CD14-positive monocyte (primary cell): ENCODE measurements around the gene VWC2. TPM values are rescaled to one million over a fixed set of nuclear protein-coding genes. Genes with fewer than 3 reads are reported as not detected.

Experiments used
- DNase-seq, 3 donors: peaks; one replicate each; pipeline ENCODE4 v3.0.0-alpha.2; 2011 to 2022
- H2AFZ ChIP-seq: 2 replicates; pipeline ENCODE4 v1.6.0; 2012; ENCODE audit warnings: mild to moderate bottlenecking, low read depth, low read length, inconsistent platforms; ENCODE audit not compliant: insufficient read depth, poor library complexity, severe bottlenecking
- H3K27ac ChIP-seq, 2 donors: 1 replicate in 1 of 2; 2 replicates in 1 of 2; pipeline ENCODE4 v1.5.1; 2012 to 2013; ENCODE audit warnings: low read length in 2 of 2, control low read depth in 1 of 2, inconsistent platforms in 1 of 2, low read depth in 1 of 2, mild to moderate bottlenecking in 1 of 2
- H3K27me3 ChIP-seq, 2 donors: one replicate each; pipeline versions ENCODE4 v1.6.0 to v1.6.1; 2011 to 2013; ENCODE audit warnings: low read length in 2 of 2; ENCODE audit not compliant: control insufficient read depth in 2 of 2, insufficient read depth in 2 of 2
- H3K36me3 ChIP-seq, 2 donors: replicated peaks in 1 of 2; 1 replicate in 1 of 2; 2 replicates in 1 of 2; pipeline versions ENCODE4 v1.5.1 to v1.6.1; 2012 to 2013; ENCODE audit warnings: low read length in 2 of 2, control low read depth in 1 of 2, inconsistent platforms in 1 of 2, mild to moderate bottlenecking in 1 of 2; ENCODE audit not compliant: insufficient read depth in 2 of 2, control insufficient read depth in 1 of 2
- H3K4me1 ChIP-seq, 2 donors: 1 replicate in 1 of 2; 2 replicates in 1 of 2; pipeline versions ENCODE4 v1.5.1 to v1.6.1; 2012 to 2013; ENCODE audit warnings: low read length in 2 of 2, control low read depth in 1 of 2, inconsistent platforms in 1 of 2, mild to moderate bottlenecking in 1 of 2, moderate library complexity in 1 of 2; ENCODE audit not compliant: insufficient read depth in 2 of 2, control insufficient read depth in 1 of 2
- H3K4me2 ChIP-seq: replicated peaks from 2 replicates; pipeline ENCODE3; 2012; ENCODE audit warnings: low read length, moderate library complexity, mild to moderate bottlenecking; ENCODE audit not compliant: poor library complexity, severe bottlenecking; ENCODE audit errors: extremely low read depth
- H3K4me3 ChIP-seq, 3 experiments: fragments of 200-600 bp in 1 of 3; sonication (generic) in 1 of 3; replicated peaks in 1 of 3; 1 replicate in 2 of 3; 2 replicates in 1 of 3; pipeline ENCODE4 v1.5.1; 2011 to 2013; ENCODE audit warnings: low read length in 3 of 3, mild to moderate bottlenecking in 3 of 3, control low read depth in 2 of 3, low read depth in 2 of 3, inconsistent platforms in 1 of 3, moderate library complexity in 1 of 3
- H3K79me2 ChIP-seq: 2 replicates; pipeline ENCODE4 v1.6.0; 2012; ENCODE audit warnings: mild to moderate bottlenecking, control low read depth, inconsistent platforms, low read length, moderate library complexity; ENCODE audit not compliant: insufficient read depth
- H3K9ac ChIP-seq: 2 replicates; pipeline ENCODE4 v1.6.0; 2017; ENCODE audit warnings: low read length, mild to moderate bottlenecking; ENCODE audit not compliant: insufficient read depth, poor library complexity, severe bottlenecking
- H3K9me3 ChIP-seq, 2 donors: replicated peaks in 1 of 2; 1 replicate in 1 of 2; 2 replicates in 1 of 2; pipeline versions ENCODE4 v1.5.1 to v1.6.1; 2012 to 2013; ENCODE audit warnings: low read length in 2 of 2, control low read depth in 1 of 2; ENCODE audit not compliant: control insufficient read depth in 1 of 2, insufficient read depth in 1 of 2
- H4K20me1 ChIP-seq: 2 replicates; pipeline ENCODE4 v1.6.0; 2012; ENCODE audit warnings: mild to moderate bottlenecking, low read length, control low read depth, moderate library complexity; ENCODE audit not compliant: insufficient read depth
- H3K27ac Mint-ChIP-seq, 7 donors: one replicate each; pipeline ENCODE4 v1.8.0; 2020; ENCODE audit warnings: mild to moderate bottlenecking in 7 of 7, mixed read lengths in 7 of 7, moderate library complexity in 6 of 7, inconsistent platforms in 2 of 7
- H3K27me3 Mint-ChIP-seq, 3 donors: one replicate each; pipeline ENCODE4 v1.8.0; 2021 to 2022; ENCODE audit warnings: low read depth in 3 of 3, mild to moderate bottlenecking in 3 of 3, mixed read lengths in 3 of 3, moderate library complexity in 3 of 3, inconsistent platforms in 1 of 3
- H3K36me3 Mint-ChIP-seq, 2 donors: one replicate each; pipeline ENCODE4 v1.8.0; 2020; ENCODE audit warnings: mixed read lengths in 2 of 2, inconsistent platforms in 1 of 2, mild to moderate bottlenecking in 1 of 2
- H3K4me1 Mint-ChIP-seq: one replicate; pipeline ENCODE4 v1.8.0; 2020; ENCODE audit warnings: mild to moderate bottlenecking, mixed read lengths
- H3K4me3 Mint-ChIP-seq, 2 donors: one replicate each; pipeline ENCODE4 v1.8.0; 2020; ENCODE audit warnings: mild to moderate bottlenecking in 2 of 2, mixed read lengths in 2 of 2, moderate library complexity in 1 of 2
- H3K9me3 Mint-ChIP-seq, 7 donors: one replicate each; pipeline ENCODE4 v1.8.0; 2020 to 2022; ENCODE audit warnings: mixed read lengths in 7 of 7, mild to moderate bottlenecking in 6 of 7, moderate library complexity in 6 of 7, inconsistent platforms in 2 of 7
- CTCF ChIP-seq: fragments of 200-600 bp; IDR thresholded peaks from one replicate; pipeline ENCODE4 v1.8.0; 2022; ENCODE audit warnings: antibody characterized with exemption, mild to moderate bottlenecking
- WGBS: methylation state at CpG from one replicate; pipeline ENCODE4 v1.1.5; 2013; ENCODE audit warnings: missing lambda C conversion rate; ENCODE audit not compliant: insufficient coverage; 5-methylcytosine and 5-hydroxymethylcytosine counted together
- intact Hi-C, 2 donors: fragments of 100-400 bp; cut with micrococcal nuclease; formaldehyde crosslinking; loops; one replicate each; pipeline versions ENCODE4 v1.15.0 to v1.15.1; 2023
- polyA plus RNA-seq, 3 donors: library from polyadenylated mRNA; depleted of rRNA in 1 of 3; unstranded in 2 of 3; stranded (reverse) in 1 of 3; fragments of 300-500 nt in 2 of 3; fragments of >200 nt in 1 of 3; fragmentation: Illumina TruSeq in 2 of 3; gene quantifications; 1 replicate in 2 of 3; 2 replicates in 1 of 3; pipeline ENCODE4 v1.2.3, GENCODE V29; 2012 to 2021

The VWC2 gene
- polyA plus RNA-seq, 3 donors: not detected

- H2AFZ ChIP-seq: no peak overlapping the region
- no peak for DNase-seq
- H3K9ac ChIP-seq: no peak overlapping the region
- H3K4me2 ChIP-seq: no peak overlapping the region
- TF ChIP-seq CTCF: no peak
- H3K27me3 ChIP-seq: peaks cover 7 to 22% of the 10 kb centered on the region in 2 donors
- intact Hi-C loops: no loop called here
- no peaks in the 10 kb centered on the region for H3K36me3 ChIP-seq
- no peaks in the 10 kb centered on the region for H3K4me1 ChIP-seq
- no peak overlapping the region for H3K4me3 ChIP-seq
- no peak overlapping the region for H3K4me3 Mint-ChIP-seq
- H3K36me3 Mint-ChIP-seq: no peaks in the 10 kb centered on the region
- H3K9me3 Mint-ChIP-seq: peaks cover 0 to 4% (median 3%) of the 10 kb centered on the region in 7 donors
- H4K20me1 ChIP-seq: no peaks in the 10 kb centered on the region
- WGBS: 83% methylated on average over 3 of the region's 5 CpGs
- H3K27me3 Mint-ChIP-seq: peaks cover 25 to 41% (median 29%) of the 10 kb centered on the region in 3 donors
- H3K9me3 ChIP-seq: no peaks in the 10 kb centered on the region
- H3K79me2 ChIP-seq: no peaks in the 10 kb centered on the region
- H3K27ac ChIP-seq: no peak overlapping the region
- no peak overlapping the region for H3K27ac Mint-ChIP-seq
- H3K4me1 Mint-ChIP-seq: peaks cover 1% of the 10 kb centered on the region
Observed at GRCh38 chr7:49767719-49768118, 5.7 kb upstream of the VWC2 start.

- no peak overlapping the region for H3K4me3 Mint-ChIP-seq
- intact Hi-C loops: no loop called here
Observed at GRCh38 chr7:49768254-49768653, 5.2 kb upstream of the VWC2 start.

More at GRCh38 chr7:49768254-49768653, 5.2 kb upstream of the VWC2 start:
- Histone ChIP-seq H3K4me3 (no peak overlapping the region), H3K27me3 (peaks cover 12 to 28% of the 10 kb centered on the region in 2 donors), H3K4me2 (no peak overlapping the region), H3K27ac (no peak overlapping the region), H4K20me1 (no peaks in the 10 kb centered on the region), H2AFZ (no peak overlapping the region), H3K9ac (no peak overlapping the region), H3K4me1 (peaks cover 0 to 2% of the 10 kb centered on the region in 2 donors), H3K9me3 (no peaks in the 10 kb centered on the region), H3K79me2 (no peaks in the 10 kb centered on the region), H3K36me3 (no peaks in the 10 kb centered on the region)
- Mint-ChIP-seq H3K36me3 (peaks cover 0 to 4% of the 10 kb centered on the region in 2 donors), H3K27ac (no peak overlapping the region), H3K9me3 (peaks cover 0 to 5% (median 3%) of the 10 kb centered on the region in 7 donors), H3K27me3 (peaks cover 30 to 46% (median 35%) of the 10 kb centered on the region in 3 donors), H3K4me1 (peaks cover 7% of the 10 kb centered on the region)
- 95% methylated on average over 2 of the region's 3 CpGs for WGBS
- TF ChIP-seq CTCF: no peak
- no peak for DNase-seq
